Loucy (cell line): ENCODE measurements around the gene MATCAP1.
A peak's percentile ranks its signal among the peaks of the same experiment; 100 is the strongest.

Experiments used
- H2AFZ ChIP-seq: fragments of 200-600 bp; sonication (generic); 2 replicates; pipeline ENCODE4 v1.6.0; 2016; ENCODE audit warnings: antibody characterized with exemption, mild to moderate bottlenecking, low read length, moderate library complexity
- H3F3A ChIP-seq: fragments of 200-600 bp; 2 replicates; pipeline ENCODE4 v1.6.0; 2016; ENCODE audit warnings: antibody characterized with exemption, low read depth, mild to moderate bottlenecking
- H3K27me3 ChIP-seq: fragments of 200-600 bp; sonication (generic); 2 replicates; pipeline ENCODE4 v1.6.1; 2014; ENCODE audit warnings: low read length, mild to moderate bottlenecking; ENCODE audit not compliant: insufficient read depth, poor library complexity, severe bottlenecking
- H3K36me3 ChIP-seq: fragments of 200-600 bp; sonication (generic); 2 replicates; pipeline ENCODE4 v1.6.1; 2016; ENCODE audit warnings: low read length; ENCODE audit not compliant: insufficient read depth
- H3K4me1 ChIP-seq: fragments of 200-600 bp; sonication (generic); 2 replicates; pipeline ENCODE4 v1.5.1; 2014; ENCODE audit warnings: low read length, mild to moderate bottlenecking; ENCODE audit not compliant: insufficient read depth, poor library complexity, severe bottlenecking
- H3K4me2 ChIP-seq: fragments of 200-600 bp; sonication (generic); 2 replicates; pipeline ENCODE4 v1.6.0; 2014; ENCODE audit warnings: antibody characterized with exemption, low read length, low read depth, mild to moderate bottlenecking; ENCODE audit not compliant: poor library complexity, severe bottlenecking
- H3K4me3 ChIP-seq: fragments of 200-600 bp; sonication (generic); 2 replicates; pipeline ENCODE4 v1.5.1; 2014; ENCODE audit warnings: low read length, mild to moderate bottlenecking, mixed read lengths; ENCODE audit not compliant: poor library complexity, severe bottlenecking
- H3K79me2 ChIP-seq: fragments of 200-600 bp; sonication (generic); 2 replicates; pipeline ENCODE4 v1.6.1; 2014; ENCODE audit warnings: low read length; ENCODE audit not compliant: insufficient read depth
- H3K9ac ChIP-seq: fragments of 200-600 bp; sonication (generic); 2 replicates; pipeline ENCODE4 v1.6.0; 2014; ENCODE audit warnings: mild to moderate bottlenecking, low read depth, low read length, moderate library complexity; ENCODE audit not compliant: poor library complexity, severe bottlenecking
- H3K9me2 ChIP-seq: fragments of 200-600 bp; sonication (generic); replicated peaks from 2 replicates; pipeline ENCODE4 v1.6.1; 2016; ENCODE audit warnings: low read depth, low read length, mixed read lengths
- H3K9me3 ChIP-seq: fragments of 200-600 bp; sonication (generic); 2 replicates; pipeline ENCODE4 v1.6.1; 2014; ENCODE audit warnings: mild to moderate bottlenecking, antibody characterized with exemption, low read length, low read depth; ENCODE audit not compliant: insufficient read depth
- H4K20me1 ChIP-seq: fragments of 200-600 bp; sonication (generic); 2 replicates; pipeline ENCODE4 v1.6.0; 2014; ENCODE audit warnings: antibody characterized with exemption, low read length, mild to moderate bottlenecking; ENCODE audit not compliant: insufficient read depth, poor library complexity, severe bottlenecking
- CTCF ChIP-seq: fragments of 200-600 bp; sonication (generic); conservative IDR thresholded peaks from 2 replicates; pipeline ENCODE4 v1.5.1; 2014; ENCODE audit warnings: mild to moderate bottlenecking, antibody characterized with exemption, low read length
- EZH2phosphoT487 ChIP-seq: fragments of 200-600 bp; IDR thresholded peaks from 2 replicates; pipeline ENCODE4 v1.6.1; 2018; ENCODE audit warnings: antibody characterized with exemption, mild to moderate bottlenecking, moderate library complexity, borderline replicate concordance

Gene MATCAP1

GRCh38 chr16:67174706-67175231 is 9.0 kb downstream of the MATCAP1 start:
- Histone ChIP-seq H3F3A (no peaks in the 10 kb centered on the region), H2AFZ (peak overlapping the region; percentile 53), H3K79me2 (peaks cover 9% of the 10 kb centered on the region; the same call in 1 of the 2 replicates), H3K9me2 (no peaks in the 10 kb centered on the region), H3K36me3 (no peaks in the 10 kb centered on the region), H3K9ac (peak overlapping the region; percentile 77), H3K4me1 (peaks cover 30% of the 10 kb centered on the region), H3K9me3 (no peaks in the 10 kb centered on the region), H3K4me2 (peak overlapping the region; percentile 98), H3K4me3 (peak overlapping the region; percentile 73), H3K27me3 (no peaks in the 10 kb centered on the region), H4K20me1 (no peaks in the 10 kb centered on the region)
- TF ChIP-seq CTCF: no peak

GRCh38 chr16:67173808-67174705 is 9.7 kb downstream of the MATCAP1 start:
- H3K27me3 ChIP-seq: no peaks in the 10 kb centered on the region
- TF ChIP-seq CTCF (peak; percentile 36), EZH2phosphoT487 (no peak)
- H3K9ac ChIP-seq: peak overlapping the region; percentile 77

GRCh38 chr16:67173323-67173722 is 10.4 kb downstream of the MATCAP1 start:
- H3K36me3 ChIP-seq: no peaks in the 10 kb centered on the region
- H3F3A ChIP-seq: no peaks in the 10 kb centered on the region
- no peaks in the 10 kb centered on the region for H3K9me3 ChIP-seq
- H3K4me1 ChIP-seq: peaks cover 36% of the 10 kb centered on the region
- TF ChIP-seq CTCF (no peak), EZH2phosphoT487 (no peak)
- no peaks in the 10 kb centered on the region for H4K20me1 ChIP-seq
- peak overlapping the region; percentile 73 for H3K4me3 ChIP-seq
- H3K4me2 ChIP-seq: peak overlapping the region; percentile 98
- H2AFZ ChIP-seq: peak overlapping the region; percentile 53
- H3K9ac ChIP-seq: peak overlapping the region; percentile 77
- peaks cover 8% of the 10 kb centered on the region; the same call in 1 of the 2 replicates for H3K79me2 ChIP-seq
- H3K27me3 ChIP-seq: no peaks in the 10 kb centered on the region
- H3K9me2 ChIP-seq: no peaks in the 10 kb centered on the region

More at GRCh38 chr16:67173808-67174705, 9.7 kb downstream of the MATCAP1 start:
- Histone ChIP-seq H3K36me3 (no peaks in the 10 kb centered on the region), H3K9me2 (no peaks in the 10 kb centered on the region), H3K9me3 (no peaks in the 10 kb centered on the region), H3K79me2 (peaks cover 8% of the 10 kb centered on the region; the same call in 1 of the 2 replicates), H4K20me1 (no peaks in the 10 kb centered on the region), H3K4me3 (peak overlapping the region; percentile 73), H3K4me1 (peaks cover 37% of the 10 kb centered on the region), H3K4me2 (peak overlapping the region; percentile 98), H3F3A (no peaks in the 10 kb centered on the region), H2AFZ (peak overlapping the region; percentile 53)
